Stomach (tissue), 9 donors: ENCODE measurements around the gene MCRS1. TPM values are rescaled to one million over a fixed set of nuclear protein-coding genes. Genes with fewer than 3 reads are reported as not detected.

Source experiments
- DNase-seq, 2 donors: peaks; one replicate each; pipeline versions ENCODE4 v3.0.0 to v3.0.0-alpha.2; 2013 to 2019
- H3K27ac ChIP-seq, 5 donors: fragments of 200-600 bp in 4 of 5; sonication (generic) in 4 of 5; one replicate each; pipeline ENCODE4 v1.5.1; 2013 to 2019; ENCODE audit warnings: mild to moderate bottlenecking in 1 of 5, moderate library complexity in 1 of 5
- H3K27me3 ChIP-seq, 3 donors: fragments of 200-600 bp; sonication (generic); one replicate each; pipeline ENCODE4 v1.5.1; 2017 to 2019; ENCODE audit warnings: mixed run types in 1 of 3
- H3K36me3 ChIP-seq, 4 donors: fragments of 200-600 bp; sonication (generic); 1 replicate in 3 of 4; 2 replicates in 1 of 4; pipeline ENCODE4 v1.5.1; 2016 to 2019
- H3K4me1 ChIP-seq, 4 donors: fragments of 200-600 bp; sonication (generic); one replicate each; pipeline ENCODE4 v1.5.1; 2016 to 2019
- H3K4me3 ChIP-seq, 4 donors: fragments of 200-600 bp; sonication (generic) in 3 of 4; one replicate each; pipeline ENCODE4 v1.5.1; 2016 to 2019; ENCODE audit warnings: mild to moderate bottlenecking in 1 of 4
- H3K9me3 ChIP-seq, 4 donors: fragments of 200-600 bp; sonication (generic); one replicate each; pipeline ENCODE4 v1.5.1; 2016 to 2019
- EP300 ChIP-seq: sonication (generic); formaldehyde crosslinking; IDR thresholded peaks from one replicate; pipeline ENCODE4 v1.6.1; 2017; ENCODE audit warnings: antibody characterized with exemption
- POLR2A ChIP-seq, 4 donors: fragments of 450-650 bp; IDR thresholded peaks; one replicate each; pipeline ENCODE4 v1.6.1; 2016; ENCODE audit warnings: antibody characterized with exemption in 4 of 4, control low read depth in 2 of 4, mild to moderate bottlenecking in 1 of 4, moderate library complexity in 1 of 4
- POLR2AphosphoS5 ChIP-seq, 3 donors: sonication (generic); formaldehyde crosslinking; IDR thresholded peaks; one replicate each; pipeline ENCODE4 v1.6.1; 2016; ENCODE audit warnings: antibody characterized with exemption in 3 of 3
- WGBS, 5 donors: extraction: QIAGEN DNeasy Blood & Tissue Kit in 3 of 5; methylation state at CpG; one replicate each; pipeline versions ENCODE4 v1.1.5 to v1.1.7; 2013 to 2018; 5-methylcytosine and 5-hydroxymethylcytosine counted together
- intact Hi-C: fragments of 100-400 bp; cut with DNase I; formaldehyde crosslinking; loops from one replicate; pipeline ENCODE4 v1.15.1; 2023; ENCODE audit warnings: low total_unique reads
- polyA plus RNA-seq, 3 donors: library from polyadenylated mRNA; stranded (reverse); fragments of 200-250 nt; gene quantifications; one replicate each; pipeline ENCODE4 v1.2.3, GENCODE V29; 2013
- total RNA-seq, 5 donors: library from RNA; depleted of rRNA; stranded (reverse); fragments of >200 nt; gene quantifications; one replicate each; pipeline versions ENCODE4 v1.1.0 to v1.2.3, GENCODE V29; 2014 to 2016
- TF ChIP-seq, protein P1 (sequence below), 7 experiments: fragments of 450-650 bp in 4 of 7; fragments of 200-600 bp in 3 of 7; sonication (generic) in 3 of 7; IDR thresholded peaks; one replicate each; pipeline ENCODE4 v1.5.1; 2016 to 2019; ENCODE audit warnings: antibody characterized with exemption in 7 of 7, control low read depth in 2 of 7, mild to moderate bottlenecking in 1 of 7
- donor health status: healthy with polysubstance abuse.
- donor health status: Bipolar disorder and iron deficiency.
- donor health status: healthy.

MCRS1 gene
- total and polyA plus RNA-seq, 8 donors = 16.5 to 322 (median 48.5) TPM

DNA sequence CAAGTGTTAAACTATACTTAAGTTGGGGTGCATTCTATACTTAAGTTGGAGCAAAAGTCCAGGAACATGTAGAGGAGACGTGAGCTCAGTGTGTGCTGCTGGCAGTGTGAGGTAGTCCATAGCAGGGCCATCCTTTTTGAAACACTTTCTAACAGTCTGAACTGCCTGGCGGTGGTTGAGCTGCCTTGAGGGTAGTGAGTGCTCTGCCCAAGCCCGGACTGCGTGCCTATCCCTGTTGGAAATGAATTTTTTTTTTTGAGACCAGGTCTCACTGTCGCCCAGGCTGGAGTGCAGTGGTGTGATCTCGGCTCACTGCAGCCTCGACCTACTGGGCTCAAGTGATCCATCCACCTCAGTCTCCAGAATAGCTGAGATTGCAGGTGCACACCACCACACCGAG is 15.0 kb downstream of the MCRS1 start:
- no peak for DNase-seq
- no peak overlapping the region for H3K27ac ChIP-seq
- no peaks in the 10 kb centered on the region for H3K9me3 ChIP-seq
- peaks cover 0 to 25% (median 22%) of the 10 kb centered on the region in 3 donors for H3K27me3 ChIP-seq
- TF ChIP-seq POLR2AphosphoS5 (IDR thresholded peaks at IDR 0.05) (no peak), POLR2A (IDR thresholded peaks at IDR 0.05) (no peak), EP300 (no peak)
- TF ChIP-seq, protein P1, sequence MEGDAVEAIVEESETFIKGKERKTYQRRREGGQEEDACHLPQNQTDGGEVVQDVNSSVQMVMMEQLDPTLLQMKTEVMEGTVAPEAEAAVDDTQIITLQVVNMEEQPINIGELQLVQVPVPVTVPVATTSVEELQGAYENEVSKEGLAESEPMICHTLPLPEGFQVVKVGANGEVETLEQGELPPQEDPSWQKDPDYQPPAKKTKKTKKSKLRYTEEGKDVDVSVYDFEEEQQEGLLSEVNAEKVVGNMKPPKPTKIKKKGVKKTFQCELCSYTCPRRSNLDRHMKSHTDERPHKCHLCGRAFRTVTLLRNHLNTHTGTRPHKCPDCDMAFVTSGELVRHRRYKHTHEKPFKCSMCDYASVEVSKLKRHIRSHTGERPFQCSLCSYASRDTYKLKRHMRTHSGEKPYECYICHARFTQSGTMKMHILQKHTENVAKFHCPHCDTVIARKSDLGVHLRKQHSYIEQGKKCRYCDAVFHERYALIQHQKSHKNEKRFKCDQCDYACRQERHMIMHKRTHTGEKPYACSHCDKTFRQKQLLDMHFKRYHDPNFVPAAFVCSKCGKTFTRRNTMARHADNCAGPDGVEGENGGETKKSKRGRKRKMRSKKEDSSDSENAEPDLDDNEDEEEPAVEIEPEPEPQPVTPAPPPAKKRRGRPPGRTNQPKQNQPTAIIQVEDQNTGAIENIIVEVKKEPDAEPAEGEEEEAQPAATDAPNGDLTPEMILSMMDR (IDR thresholded peaks at IDR 0.05) = no peak
- intact Hi-C loops = no loop called here
- no peak overlapping the region for H3K4me3 ChIP-seq
- 78 to 84% (median 82%) methylated on average over 7 to 8 of the region's 8 CpGs for WGBS, 5 donors
- H3K36me3 ChIP-seq = peaks cover 6 to 23% (median 21%) of the 10 kb centered on the region in 4 donors
- peaks cover 11 to 16% (median 14%) of the 10 kb centered on the region in 4 donors for H3K4me1 ChIP-seq

DNA sequence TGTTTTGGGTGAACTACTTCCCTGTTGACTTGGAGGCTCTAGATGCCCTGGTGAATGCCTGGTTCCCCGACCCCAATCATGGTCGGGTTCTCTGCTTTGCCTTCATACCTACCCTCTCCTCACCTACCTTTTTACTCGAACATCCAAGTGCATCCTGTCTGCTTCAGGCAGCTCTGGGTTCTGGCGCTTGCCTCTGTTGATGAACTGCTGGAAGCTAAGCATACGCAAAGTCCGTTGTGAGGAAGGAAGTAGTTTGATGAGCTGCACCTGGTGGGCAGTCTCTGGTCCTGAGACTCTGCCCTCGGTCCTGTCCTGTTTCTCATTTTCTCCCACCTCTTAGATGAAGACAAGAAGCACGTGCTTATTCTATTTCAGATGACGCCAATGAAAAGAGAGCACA is 15.5 kb downstream of the MCRS1 start:
- Histone ChIP-seq H3K27me3 (peaks cover 0 to 30% (median 27%) of the 10 kb centered on the region in 3 donors), H3K27ac (no peak overlapping the region), H3K9me3 (no peaks in the 10 kb centered on the region), H3K4me3 (no peak overlapping the region), H3K36me3 (peaks cover 2 to 19% (median 16%) of the 10 kb centered on the region in 4 donors), H3K4me1 (peaks cover 11 to 16% (median 14%) of the 10 kb centered on the region in 4 donors)
- DNase-seq = no peak
- intact Hi-C loops = no loop called here
- 61 to 67% (median 65%) methylated on average over 9 of the region's 9 CpGs for WGBS, 5 donors
- TF ChIP-seq, protein P1 (IDR thresholded peaks at IDR 0.05) = no peak
- TF ChIP-seq EP300 (no peak), POLR2A (IDR thresholded peaks at IDR 0.05) (no peak), POLR2AphosphoS5 (IDR thresholded peaks at IDR 0.05) (no peak)

DNA sequence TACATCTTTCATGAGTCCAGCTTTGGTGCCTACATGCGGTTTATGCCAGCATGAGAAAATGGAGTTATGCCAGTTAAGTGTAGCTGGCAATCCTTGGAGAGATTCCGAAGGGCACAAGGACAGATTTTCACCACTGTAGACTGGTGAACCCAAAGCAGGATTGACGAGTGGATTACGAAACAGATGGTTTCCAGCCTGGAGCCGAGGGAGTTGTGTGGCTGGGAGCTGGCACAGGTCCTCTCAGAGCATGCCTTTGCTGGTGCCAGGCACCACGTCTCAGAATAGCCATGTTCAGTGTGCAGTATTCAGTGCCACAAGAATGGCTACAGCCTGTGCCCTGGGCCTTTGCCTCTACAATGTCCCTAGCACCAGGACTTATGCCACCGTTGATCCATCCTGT is 15.9 kb downstream of the MCRS1 start:
- TF ChIP-seq, protein P1 (IDR thresholded peaks at IDR 0.05) = no peak
- TF ChIP-seq EP300 (no peak), POLR2A (IDR thresholded peaks at IDR 0.05) (no peak), POLR2AphosphoS5 (IDR thresholded peaks at IDR 0.05) (no peak)
- H3K36me3 ChIP-seq = peaks cover 0 to 15% (median 12%) of the 10 kb centered on the region in 4 donors
- intact Hi-C loops = no loop called here
- H3K9me3 ChIP-seq = no peaks in the 10 kb centered on the region
- no peak overlapping the region for H3K4me3 ChIP-seq
- DNase-seq = no peak
- peaks cover 0 to 34% (median 31%) of the 10 kb centered on the region in 3 donors for H3K27me3 ChIP-seq
- WGBS, 5 donors = 39 to 57% (median 50%) methylated on average over 7 of the region's 7 CpGs
- no peak overlapping the region for H3K27ac ChIP-seq
- H3K4me1 ChIP-seq = peaks cover 11 to 16% (median 14%) of the 10 kb centered on the region in 4 donors

DNA sequence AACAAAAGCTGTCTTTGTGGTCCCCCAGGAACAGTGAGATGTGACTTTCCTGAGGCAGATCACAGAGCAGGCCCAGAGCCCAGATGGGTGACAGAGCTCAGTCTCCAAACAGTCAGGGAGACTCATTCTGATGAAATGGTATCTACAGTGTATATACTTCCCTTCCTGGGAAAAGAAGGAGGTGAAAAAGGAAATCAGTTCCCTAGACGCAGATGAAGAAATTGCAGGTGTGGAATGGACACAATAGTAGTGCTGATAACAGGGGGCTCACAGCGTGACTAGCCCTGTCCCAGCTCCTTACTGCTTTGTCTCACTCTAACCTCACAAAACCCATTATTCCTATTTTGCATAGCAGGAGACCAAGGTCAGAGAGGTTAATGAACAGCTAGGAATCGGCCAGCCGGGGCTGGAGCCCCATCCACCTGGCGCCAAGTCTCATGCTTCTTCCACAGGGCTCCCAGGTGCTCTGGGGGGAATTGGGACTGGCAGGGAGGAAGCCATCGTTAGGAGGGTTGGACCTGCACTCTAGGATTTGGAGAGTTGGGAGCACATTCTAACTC is 17.2 kb downstream of the MCRS1 start:
- Histone ChIP-seq H3K27ac (no peak overlapping the region), H3K27me3 (peaks cover 0 to 47% (median 42%) of the 10 kb centered on the region in 3 donors), H3K4me3 (no peak overlapping the region), H3K36me3 (peaks cover 0 to 2% (median under 1%) of the 10 kb centered on the region in 4 donors), H3K4me1 (peaks cover 11 to 16% (median 14%) of the 10 kb centered on the region in 4 donors), H3K9me3 (no peaks in the 10 kb centered on the region)
- TF ChIP-seq EP300 (no peak), POLR2A (IDR thresholded peaks at IDR 0.05) (no peak), POLR2AphosphoS5 (IDR thresholded peaks at IDR 0.05) (no peak)
- TF ChIP-seq, protein P1 (IDR thresholded peaks at IDR 0.05) = no peak
- intact Hi-C loops = no loop called here
- 56 to 78% (median 58%) methylated on average over 6 of the region's 6 CpGs for WGBS, 5 donors
- no peak for DNase-seq
